CD4-positive, alpha-beta memory T cell (primary cell): ENCODE data around the gene COX20. TPM values are rescaled to one million over a fixed set of nuclear protein-coding genes. Genes with fewer than 3 reads are reported as not detected.

ENCODE experiments used
- CTCF ChIA-PET: fragments of 350-600 bp; sonication (Branson Sonifier 250); formaldehyde crosslinking; loops from one replicate; lab custom pipeline; 2021; ENCODE audit warnings: inconsistent platforms; ENCODE audit not compliant: partially characterized antibody; lab: Charles Lee
- POLR2A ChIA-PET: fragments of 350-600 bp; sonication (Branson Sonifier 250); formaldehyde crosslinking; loops from one replicate; lab custom pipeline; 2021; ENCODE audit not compliant: partially characterized antibody; lab: Charles Lee
- DNase-seq, 5 donors: peaks; one replicate each; pipeline versions ENCODE4 v3.0.0 to v3.0.0-alpha.2; 2020 to 2022; ENCODE audit warnings: mixed read lengths in 1 of 5
- H3K27ac ChIP-seq: one replicate; pipeline ENCODE4 v1.7.0; 2013; ENCODE audit warnings: low read depth, low read length
- H3K27me3 ChIP-seq: 2 replicates; pipeline ENCODE4 v1.7.0; 2013; ENCODE audit warnings: mild to moderate bottlenecking, low read length, moderate library complexity; ENCODE audit not compliant: insufficient read depth
- H3K36me3 ChIP-seq: 2 replicates; pipeline ENCODE4 v1.7.0; 2013; ENCODE audit warnings: mild to moderate bottlenecking, low read length, moderate library complexity; ENCODE audit not compliant: insufficient read depth
- H3K4me1 ChIP-seq: 2 replicates; pipeline ENCODE4 v1.7.0; 2013; ENCODE audit warnings: mild to moderate bottlenecking, low read length, moderate library complexity; ENCODE audit not compliant: insufficient read depth
- H3K4me3 ChIP-seq, 2 donors: one replicate each; pipeline ENCODE4 v1.7.0; 2013; ENCODE audit warnings: low read length in 2 of 2, mild to moderate bottlenecking in 1 of 2
- H3K9me3 ChIP-seq, 2 donors: one replicate each; pipeline ENCODE4 v1.7.0; 2013; ENCODE audit warnings: low read length in 2 of 2, control low read depth in 1 of 2; ENCODE audit not compliant: control insufficient read depth in 1 of 2
- H3K27ac Mint-ChIP-seq, 7 donors: one replicate each; pipeline ENCODE4 v1.8.0; 2020 to 2021; ENCODE audit warnings: mixed read lengths in 7 of 7, mild to moderate bottlenecking in 6 of 7, inconsistent platforms in 3 of 7, moderate library complexity in 3 of 7
- H3K27me3 Mint-ChIP-seq, 2 donors: one replicate each; pipeline ENCODE4 v1.8.0; 2020 to 2021; ENCODE audit warnings: mixed read lengths in 2 of 2
- H3K36me3 Mint-ChIP-seq, 2 donors: one replicate each; pipeline ENCODE4 v1.8.0; 2020 to 2021; ENCODE audit warnings: mixed read lengths in 2 of 2, inconsistent platforms in 1 of 2, mild to moderate bottlenecking in 1 of 2
- H3K4me1 Mint-ChIP-seq, 4 donors: one replicate each; pipeline ENCODE4 v1.8.0; 2020 to 2021; ENCODE audit warnings: mixed read lengths in 4 of 4, mild to moderate bottlenecking in 1 of 4
- H3K4me3 Mint-ChIP-seq, 8 donors: one replicate each; pipeline ENCODE4 v1.8.0; 2020 to 2021; ENCODE audit warnings: mixed read lengths in 8 of 8, mild to moderate bottlenecking in 7 of 8, moderate library complexity in 6 of 8, inconsistent platforms in 3 of 8
- H3K9me3 Mint-ChIP-seq, 8 donors: one replicate each; pipeline ENCODE4 v1.8.0; 2020 to 2021; ENCODE audit warnings: mixed read lengths in 8 of 8, mild to moderate bottlenecking in 5 of 8, inconsistent platforms in 3 of 8, moderate library complexity in 1 of 8
- intact Hi-C: fragments of 100-400 bp; cut with micrococcal nuclease; formaldehyde crosslinking; loops from one replicate; pipeline ENCODE4 v1.15.1; 2023
- polyA plus RNA-seq, 2 donors: library from polyadenylated mRNA; unstranded; fragments of 300-500 nt; fragmentation: Illumina TruSeq; gene quantifications; one replicate each; pipeline ENCODE4 v1.2.3, GENCODE V29; 2021
- total RNA-seq, 2 experiments: library from RNA; stranded (reverse); gene quantifications; one replicate each; pipeline ENCODE4 v1.2.3, GENCODE V29; 2021

Gene COX20
- total and polyA plus RNA-seq, 4 experiments from 2014 or later = 31.3 to 65.7 (median 37.8) TPM

DNA sequence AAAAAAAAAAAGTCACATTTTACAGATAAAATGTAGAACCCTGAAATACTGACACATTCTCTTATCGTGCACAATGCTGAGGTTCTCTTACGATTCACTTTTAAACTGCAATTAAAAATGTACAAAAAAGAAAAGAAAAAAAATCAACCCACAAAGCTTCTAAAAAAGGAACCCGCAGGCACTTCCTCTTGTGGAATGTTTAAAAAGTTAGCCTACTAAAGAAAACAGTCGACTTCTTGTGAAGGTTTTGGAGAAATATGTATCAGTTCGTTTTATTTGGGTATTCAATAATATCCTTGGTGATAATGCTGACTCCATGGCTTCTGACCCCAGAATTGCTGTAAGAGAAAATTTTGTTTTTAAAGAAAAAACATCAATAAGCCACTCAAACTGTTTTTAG lies 18.7 kb downstream of the COX20 start:
- Histone ChIP-seq H3K36me3 (peaks cover 72% of the 10 kb centered on the region), H3K27me3 (no peaks in the 10 kb centered on the region), H3K27ac (peak overlapping the region; percentile 26), H3K4me3 (no peak overlapping the region), H3K4me1 (peaks cover 92% of the 10 kb centered on the region), H3K9me3 (no peaks in the 10 kb centered on the region)
- intact Hi-C loops = loop anchor here (1.0 kb wide), 1 partner anchor 8 kb away; no protein-coding TSS in a partner anchor
- Mint-ChIP-seq H3K27me3 (no peaks in the 10 kb centered on the region), H3K36me3 (peaks cover 69 to 92% of the 10 kb centered on the region in 2 donors), H3K4me1 (peaks cover 62 to 97% (median 77%) of the 10 kb centered on the region in 4 donors), H3K9me3 (no peaks in the 10 kb centered on the region), H3K4me3 (peak overlapping the region; percentile 52 to 74 (median 67)), H3K27ac (peak overlapping the region; percentile 24 to 97 (median 73))
- POLR2A ChIA-PET = interaction anchor here (1.4 to 25.4 kb wide), 3 partner anchors 2 to 115 kb away, joined by 5 to 1465 read pairs (median 1465); partner anchors contain the start of genes COX20 and HNRNPU
- DNase-seq = no peak
- CTCF ChIA-PET = interaction anchor here (1.7 to 3.0 kb wide), 2 partner anchors 12 to 15 kb away, joined by 5 to 7 read pairs; no protein-coding TSS in a partner anchor

DNA sequence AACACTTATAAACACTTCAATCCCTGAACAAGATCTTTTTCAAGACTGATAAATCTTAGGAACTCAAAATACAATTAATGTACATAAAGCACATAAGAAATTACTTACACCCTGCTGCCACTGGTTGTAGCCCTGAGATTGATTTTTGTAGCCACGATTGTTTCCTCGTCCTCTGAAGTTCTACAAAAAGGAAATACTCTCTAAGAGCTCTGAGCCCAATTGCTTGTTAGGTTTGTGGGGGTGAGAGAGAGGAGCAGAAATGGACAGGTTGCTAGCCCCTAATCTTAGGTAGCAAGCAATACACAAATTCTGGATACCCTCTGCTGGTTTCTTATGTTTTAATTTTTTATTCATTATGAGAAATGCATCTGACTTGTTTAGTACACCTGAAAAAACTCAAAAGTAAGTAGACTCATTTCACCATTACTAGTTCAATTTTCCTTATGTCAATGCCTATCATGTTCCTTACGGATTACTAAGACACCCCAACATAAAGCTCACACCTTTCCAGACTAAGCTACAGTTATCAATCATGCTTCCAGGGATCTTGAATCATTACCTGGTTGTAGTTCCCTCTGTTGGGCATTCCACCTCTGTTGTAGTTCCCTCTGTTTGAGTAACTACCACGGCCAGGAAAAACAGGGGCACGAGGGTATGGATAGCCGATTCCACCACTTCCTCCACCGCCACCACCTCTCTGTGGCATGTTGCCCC lies 19.6 kb downstream of the COX20 start:
- intact Hi-C loops = loop anchor here (1.0 kb wide), 1 partner anchor 7 kb away; no protein-coding TSS in a partner anchor
- Mint-ChIP-seq H3K27ac (peak overlapping the region; percentile 77 to 97 (median 90)), H3K27me3 (no peaks in the 10 kb centered on the region), H3K9me3 (no peaks in the 10 kb centered on the region), H3K36me3 (peaks cover 75 to 92% of the 10 kb centered on the region in 2 donors), H3K4me3 (peak overlapping the region; percentile 0 to 74 (median 64)), H3K4me1 (peaks cover 61 to 95% (median 74%) of the 10 kb centered on the region in 4 donors)
- no peak for DNase-seq
- ChIA-PET POLR2A (interaction anchor here (0.8 to 25.4 kb wide), 4 partner anchors 1 to 116 kb away, joined by 4 to 1465 read pairs (median 736); partner anchors contain the start of genes COX20 and HNRNPU), CTCF (interaction anchor here (1.3 to 1.6 kb wide), 3 partner anchors 16 to 114 kb away, joined by 3 to 6 read pairs (median 5); a partner anchor contains a TSS)
- H3K4me3 ChIP-seq = no peak overlapping the region
- no peaks in the 10 kb centered on the region for H3K9me3 ChIP-seq
- H3K27ac ChIP-seq = peak overlapping the region; percentile 26
- no peaks in the 10 kb centered on the region for H3K27me3 ChIP-seq
- H3K4me1 ChIP-seq = peaks cover 95% of the 10 kb centered on the region
- H3K36me3 ChIP-seq = peaks cover 80% of the 10 kb centered on the region

DNA sequence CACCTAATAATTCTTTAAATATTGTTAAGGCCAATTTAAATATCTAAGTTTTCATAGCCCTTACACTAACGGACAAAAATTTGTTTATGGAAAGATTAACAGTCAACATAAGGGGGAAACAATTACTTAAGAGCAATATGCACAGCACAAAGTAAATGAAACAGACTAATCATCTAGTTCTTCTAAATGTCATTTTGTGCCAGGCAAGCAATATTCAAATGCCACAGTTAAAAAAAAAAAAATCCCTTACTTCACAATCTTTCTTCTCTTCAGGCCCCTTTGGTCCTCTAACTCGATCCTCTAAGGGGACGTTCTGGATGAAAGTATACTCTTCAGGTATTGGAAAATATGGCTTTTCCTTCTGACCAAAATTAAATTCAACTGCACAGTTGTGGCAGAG lies 22.3 kb downstream of the COX20 start:
- Histone ChIP-seq H3K4me3 (no peak overlapping the region), H3K9me3 (no peaks in the 10 kb centered on the region), H3K36me3 (peaks cover 76% of the 10 kb centered on the region), H3K27me3 (no peaks in the 10 kb centered on the region), H3K4me1 (peaks cover 92% of the 10 kb centered on the region), H3K27ac (peak overlapping the region; percentile 11)
- intact Hi-C loops = no loop called here
- Mint-ChIP-seq H3K4me3 (peak overlapping the region in 6 of 8 donors; percentile 12 to 65 (median 32)), H3K36me3 (peaks cover 84 to 89% of the 10 kb centered on the region in 2 donors), H3K4me1 (peaks cover 62 to 94% (median 76%) of the 10 kb centered on the region in 4 donors), H3K9me3 (peaks cover 0 to 2% (median 0%) of the 10 kb centered on the region in 8 donors), H3K27ac (peak overlapping the region in 4 of 7 donors; percentile 42 to 97 (median 78)), H3K27me3 (no peaks in the 10 kb centered on the region)
- ChIA-PET POLR2A (interaction anchor here (9.8 to 25.4 kb wide), 2 partner anchors 13 to 113 kb away, joined by 356 to 1465 read pairs; partner anchors contain the start of gene COX20), CTCF (interaction anchor here (0.9 to 2.4 kb wide), 4 partner anchors 11 to 184 kb away, joined by 3 to 17 read pairs (median 4); partner anchors contain the start of gene COX20)
- DNase-seq = no peak

DNA sequence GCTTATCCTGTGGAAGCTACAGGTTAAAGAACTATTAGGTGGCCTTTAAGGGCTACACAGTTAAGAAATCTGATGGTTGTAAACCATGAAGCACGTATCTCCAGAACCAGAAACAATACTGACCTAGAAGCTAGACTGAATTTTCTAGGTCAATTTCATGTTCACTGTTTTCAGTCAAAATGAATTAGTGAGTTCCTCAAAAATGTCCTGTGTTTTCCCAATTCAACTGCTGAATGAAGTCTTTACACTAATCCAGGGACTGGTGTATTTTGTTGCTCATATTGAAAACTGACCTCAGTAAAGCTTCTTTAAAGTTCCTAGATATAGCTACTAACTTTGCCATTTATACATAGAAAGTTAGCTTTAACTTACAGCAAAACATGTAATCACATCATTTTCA lies 22.9 kb downstream of the COX20 start:
- Mint-ChIP-seq H3K4me3 (peak overlapping the region in 4 of 8 donors; percentile 14 to 77 (median 36)), H3K4me1 (peaks cover 62 to 94% (median 76%) of the 10 kb centered on the region in 4 donors), H3K27ac (peak overlapping the region in 5 of 7 donors; percentile 0 to 97 (median 45)), H3K9me3 (peaks cover 0 to 4% (median 0%) of the 10 kb centered on the region in 8 donors), H3K27me3 (no peaks in the 10 kb centered on the region), H3K36me3 (peaks cover 84 to 89% of the 10 kb centered on the region in 2 donors)
- Histone ChIP-seq H3K4me3 (no peak overlapping the region), H3K9me3 (no peaks in the 10 kb centered on the region), H3K27ac (no peak overlapping the region), H3K27me3 (no peaks in the 10 kb centered on the region), H3K36me3 (peaks cover 70% of the 10 kb centered on the region), H3K4me1 (peaks cover 86% of the 10 kb centered on the region)
- intact Hi-C loops = no loop called here
- ChIA-PET CTCF (interaction anchor here (0.9 to 2.4 kb wide), 3 partner anchors 12 to 184 kb away, joined by 3 to 17 read pairs (median 4); partner anchors contain the start of gene COX20), POLR2A (interaction anchor here (1.3 to 25.4 kb wide), 3 partner anchors 9 to 113 kb away, joined by 3 to 1465 read pairs (median 356); partner anchors contain the start of gene COX20)
- no peak for DNase-seq

DNA sequence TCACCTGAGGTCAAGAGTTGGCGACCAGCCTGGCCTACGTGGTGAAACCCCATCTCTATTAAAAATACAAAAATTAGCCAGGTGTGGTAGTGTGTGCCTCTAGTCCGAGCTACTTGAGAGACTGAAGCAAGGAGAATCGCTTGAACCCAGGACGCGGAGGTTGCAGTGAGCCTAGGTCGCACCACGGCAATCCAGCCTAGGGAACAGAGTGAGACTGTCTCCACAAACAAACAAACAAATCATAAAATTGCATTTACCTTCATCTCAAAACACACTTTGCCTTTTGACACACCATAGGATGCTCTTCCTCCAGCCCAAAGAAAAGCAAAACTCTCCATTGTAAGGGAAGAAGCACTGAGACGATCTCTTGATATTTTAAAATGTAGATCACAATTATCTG lies 24.6 kb downstream of the COX20 start:
- intact Hi-C loops = loop anchor here (5.0 to 10.0 kb wide), 4 partner anchors 58 to 1707 kb away; partner anchors contain the start of genes CNST and TFB2M
- CTCF ChIA-PET = interaction anchor here (1.5 to 6.5 kb wide), 5 partner anchors 12 to 182 kb away, joined by 4 to 97 read pairs (median 34); partner anchors contain the start of gene COX20
- Histone ChIP-seq H3K27ac (peak overlapping the region; percentile 99), H3K36me3 (peaks cover 60% of the 10 kb centered on the region), H3K9me3 (no peaks in the 10 kb centered on the region), H3K27me3 (no peaks in the 10 kb centered on the region), H3K4me3 (no peak overlapping the region), H3K4me1 (peaks cover 73% of the 10 kb centered on the region)
- peaks cover 0 to 1% of the 10 kb centered on the region in 2 donors for H3K27me3 Mint-ChIP-seq
- POLR2A ChIA-PET = interaction anchor here (1.2 to 25.4 kb wide), 3 partner anchors 16 to 183 kb away, joined by 4 to 1465 read pairs (median 356); partner anchors contain the start of gene COX20
- peak overlapping the region; percentile 53 to 99 (median 89) for H3K4me3 Mint-ChIP-seq
- DNase-seq = no peak
- H3K9me3 Mint-ChIP-seq = peaks cover 0 to 6% (median 0%) of the 10 kb centered on the region in 8 donors
- peaks cover 68 to 88% of the 10 kb centered on the region in 2 donors for H3K36me3 Mint-ChIP-seq
- H3K4me1 Mint-ChIP-seq = peaks cover 51 to 94% (median 63%) of the 10 kb centered on the region in 4 donors
- H3K27ac Mint-ChIP-seq = peak overlapping the region; percentile 53 to 98 (median 90)

DNA sequence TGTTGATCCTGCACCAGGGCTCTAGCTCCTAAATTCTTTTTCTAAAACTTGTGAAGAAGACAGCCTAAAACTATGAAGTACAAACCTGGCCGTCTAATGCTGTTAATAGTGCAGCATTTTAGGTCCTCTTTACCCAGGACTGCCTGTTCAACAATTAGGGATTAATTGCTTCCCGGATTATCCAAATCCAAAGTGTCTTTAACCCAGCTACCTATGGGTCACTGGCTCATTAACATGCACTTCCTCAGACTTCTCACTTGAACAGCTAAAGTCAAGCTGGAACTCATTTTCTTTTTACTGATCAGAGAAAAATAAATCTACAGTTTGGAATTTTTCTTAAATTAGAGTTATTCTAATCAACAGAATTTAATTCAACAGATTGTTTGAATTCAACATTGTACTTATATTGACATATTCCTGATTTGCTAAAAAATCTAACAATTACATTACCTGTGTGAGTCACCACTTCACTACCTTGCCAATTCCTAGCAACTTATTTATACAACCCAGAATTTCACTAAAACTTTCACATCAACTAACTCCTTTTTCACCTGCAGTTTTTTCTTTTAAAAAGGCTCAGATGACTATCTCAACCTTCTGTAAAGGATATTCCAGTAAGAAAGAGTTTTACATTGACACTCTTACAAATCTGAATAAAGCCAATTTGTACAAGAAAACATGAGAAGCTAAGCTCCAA lies 25.6 kb downstream of the COX20 start:
- H3K27me3 Mint-ChIP-seq = peaks cover 0 to 1% of the 10 kb centered on the region in 2 donors

More for the DNA sequence above, 25.6 kb downstream of the COX20 start:
- Histone ChIP-seq H3K4me3 (peak overlapping the region; percentile 40 to 64), H3K9me3 (no peaks in the 10 kb centered on the region), H3K4me1 (peaks cover 73% of the 10 kb centered on the region), H3K27ac (peak overlapping the region; percentile 99), H3K36me3 (peaks cover 50% of the 10 kb centered on the region), H3K27me3 (no peaks in the 10 kb centered on the region)
- Mint-ChIP-seq H3K27ac (peak overlapping the region; percentile 81 to 98 (median 90)), H3K4me3 (peak overlapping the region; percentile 83 to 99 (median 89)), H3K36me3 (peaks cover 58 to 78% of the 10 kb centered on the region in 2 donors), H3K4me1 (peaks cover 46 to 94% (median 60%) of the 10 kb centered on the region in 4 donors), H3K9me3 (peaks cover 0 to 6% (median 0%) of the 10 kb centered on the region in 8 donors)
- DNase-seq = no peak
- ChIA-PET CTCF (interaction anchor here (0.9 to 6.5 kb wide), 8 partner anchors 10 to 181 kb away, joined by 3 to 97 read pairs (median 18); partner anchors contain the start of gene COX20), POLR2A (interaction anchor here (0.7 to 25.4 kb wide), 7 partner anchors 17 to 1121 kb away, joined by 4 to 1465 read pairs (median 34); partner anchors contain the start of genes COX20 and DESI2)
- intact Hi-C loops = loop anchor here (5.0 to 10.0 kb wide), 4 partner anchors 59 to 1706 kb away; partner anchors contain the start of genes CNST and TFB2M
